ENCODE results near the gene VCAM1.

VCAM1 gene, protein sequence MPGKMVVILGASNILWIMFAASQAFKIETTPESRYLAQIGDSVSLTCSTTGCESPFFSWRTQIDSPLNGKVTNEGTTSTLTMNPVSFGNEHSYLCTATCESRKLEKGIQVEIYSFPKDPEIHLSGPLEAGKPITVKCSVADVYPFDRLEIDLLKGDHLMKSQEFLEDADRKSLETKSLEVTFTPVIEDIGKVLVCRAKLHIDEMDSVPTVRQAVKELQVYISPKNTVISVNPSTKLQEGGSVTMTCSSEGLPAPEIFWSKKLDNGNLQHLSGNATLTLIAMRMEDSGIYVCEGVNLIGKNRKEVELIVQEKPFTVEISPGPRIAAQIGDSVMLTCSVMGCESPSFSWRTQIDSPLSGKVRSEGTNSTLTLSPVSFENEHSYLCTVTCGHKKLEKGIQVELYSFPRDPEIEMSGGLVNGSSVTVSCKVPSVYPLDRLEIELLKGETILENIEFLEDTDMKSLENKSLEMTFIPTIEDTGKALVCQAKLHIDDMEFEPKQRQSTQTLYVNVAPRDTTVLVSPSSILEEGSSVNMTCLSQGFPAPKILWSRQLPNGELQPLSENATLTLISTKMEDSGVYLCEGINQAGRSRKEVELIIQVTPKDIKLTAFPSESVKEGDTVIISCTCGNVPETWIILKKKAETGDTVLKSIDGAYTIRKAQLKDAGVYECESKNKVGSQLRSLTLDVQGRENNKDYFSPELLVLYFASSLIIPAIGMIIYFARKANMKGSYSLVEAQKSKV

DNA sequence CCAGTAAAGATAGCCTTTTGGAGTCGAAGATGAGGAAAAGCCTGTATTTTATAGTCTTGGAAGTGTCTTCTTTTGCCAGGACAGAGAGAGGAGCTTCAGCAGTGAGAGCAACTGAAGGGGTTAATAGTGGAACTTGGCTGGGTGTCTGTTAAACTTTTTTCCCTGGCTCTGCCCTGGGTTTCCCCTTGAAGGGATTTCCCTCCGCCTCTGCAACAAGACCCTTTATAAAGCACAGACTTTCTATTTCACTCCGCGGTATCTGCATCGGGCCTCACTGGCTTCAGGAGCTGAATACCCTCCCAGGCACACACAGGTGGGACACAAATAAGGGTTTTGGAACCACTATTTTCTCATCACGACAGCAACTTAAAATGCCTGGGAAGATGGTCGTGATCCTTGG lies at the start of gene VCAM1:
Gene VCAM1, plus strand, starts transcription at position 253 of the 400 bp plus-strand sequence. Its CDS starts 119 bp downstream, at position 372.
- Histone ChIP-seq H3K36me3 (ENCODE audit: control insufficient read depth, low read length) (no peaks in the 10 kb centered on the region), H3K4me1 (ENCODE audit: control insufficient read depth, low read length) (no peaks in the 10 kb centered on the region), H3K9me2 (replicated peaks; ENCODE audit: control insufficient read depth, low read length) (no peaks in the 10 kb centered on the region), H3K4me2 (ENCODE audit: low read length) (no peak within 1 kb of the TSS), H3F3A (ENCODE audit: control insufficient read depth, insufficient read depth) (no peaks in the 10 kb centered on the region), H3K4me3 (ENCODE audit: low read length) (no peak within 1 kb of the TSS), H3K9me3 (ENCODE audit: control insufficient read depth, insufficient read depth, low read length) (no peaks in the 10 kb centered on the region), H3K27ac (ENCODE audit: low read depth, low read length) (no peak within 1 kb of the TSS), H3K79me2 (ENCODE audit: control insufficient read depth, low read length) (no peaks in the 10 kb centered on the region), H4K20me1 (ENCODE audit: control insufficient read depth, insufficient read depth, low read depth, low read length) (no peaks in the 10 kb centered on the region), H3K27me3 (ENCODE audit: control insufficient read depth, low read length) (peaks cover 9% of the 10 kb centered on the region)
- TF ChIP-seq EZH2phosphoT487 (IDR thresholded peaks at IDR 0.05; ENCODE audit: borderline replicate concordance, low read length) (no peak), CTCF (IDR thresholded peaks at IDR 0.05; ENCODE audit: low read depth, low read length, poor library complexity, severe bottlenecking) (no peak)

GRCh38 chr1:100670083-100670482 lies 49.5 kb upstream of the VCAM1 start:
- Histone ChIP-seq H3K4me3 (ENCODE audit: low read length) (no peak overlapping the region), H3K9me2 (replicated peaks; ENCODE audit: control insufficient read depth, low read length) (no peaks in the 10 kb centered on the region), H3K9me3 (ENCODE audit: control insufficient read depth, insufficient read depth, low read length) (no peaks in the 10 kb centered on the region), H4K20me1 (ENCODE audit: control insufficient read depth, insufficient read depth, low read depth, low read length) (no peaks in the 10 kb centered on the region), H3K36me3 (ENCODE audit: control insufficient read depth, low read length) (no peaks in the 10 kb centered on the region), H3K4me2 (ENCODE audit: low read length) (no peak overlapping the region), H3F3A (ENCODE audit: control insufficient read depth, insufficient read depth) (no peaks in the 10 kb centered on the region), H3K27me3 (ENCODE audit: control insufficient read depth, low read length) (0 out of 2 replicates have a peak, but pooled peaks cover 4% of the 10 kb centered on the region), H3K27ac (ENCODE audit: low read depth, low read length) (no peak overlapping the region), H3K4me1 (ENCODE audit: control insufficient read depth, low read length) (no peaks in the 10 kb centered on the region), H3K79me2 (ENCODE audit: control insufficient read depth, low read length) (no peaks in the 10 kb centered on the region)
- TF ChIP-seq EZH2phosphoT487 (IDR thresholded peaks at IDR 0.05; ENCODE audit: borderline replicate concordance, low read length) (no peak), CTCF (IDR thresholded peaks at IDR 0.05; ENCODE audit: low read depth, low read length, poor library complexity, severe bottlenecking) (no peak)

DNA sequence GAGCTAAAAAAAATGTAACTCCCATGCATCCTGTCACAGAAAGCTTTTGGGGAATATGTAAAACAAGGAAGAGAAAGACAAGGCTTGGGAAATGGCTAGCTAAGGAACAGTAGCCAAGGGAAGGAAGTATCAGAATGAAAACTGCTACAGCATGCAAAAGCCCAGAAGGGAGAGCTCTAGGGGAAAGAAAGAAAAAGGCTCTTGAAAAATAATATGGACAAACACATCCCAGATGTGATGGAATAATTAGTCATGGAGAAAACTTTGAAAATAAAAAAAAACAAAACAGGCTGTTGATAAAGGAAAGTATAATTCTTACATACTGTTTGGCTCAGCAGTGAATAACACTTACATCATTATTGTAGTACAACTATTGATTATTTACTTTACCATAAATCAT lies 47.9 kb upstream of the VCAM1 start:
- Histone ChIP-seq H3K79me2 (ENCODE audit: control insufficient read depth, low read length) (no peaks in the 10 kb centered on the region), H3K4me1 (ENCODE audit: control insufficient read depth, low read length) (no peaks in the 10 kb centered on the region), H3K4me2 (ENCODE audit: low read length) (no peak overlapping the region), H3F3A (ENCODE audit: control insufficient read depth, insufficient read depth) (no peaks in the 10 kb centered on the region), H3K9me2 (replicated peaks; ENCODE audit: control insufficient read depth, low read length) (no peaks in the 10 kb centered on the region), H3K27ac (ENCODE audit: low read depth, low read length) (no peak overlapping the region), H3K4me3 (ENCODE audit: low read length) (no peak overlapping the region), H3K36me3 (ENCODE audit: control insufficient read depth, low read length) (no peaks in the 10 kb centered on the region), H3K27me3 (ENCODE audit: control insufficient read depth, low read length) (0 out of 2 replicates have a peak, but pooled peaks cover 4% of the 10 kb centered on the region), H3K9me3 (ENCODE audit: control insufficient read depth, insufficient read depth, low read length) (no peaks in the 10 kb centered on the region), H4K20me1 (ENCODE audit: control insufficient read depth, insufficient read depth, low read depth, low read length) (no peaks in the 10 kb centered on the region)
- TF ChIP-seq EZH2phosphoT487 (IDR thresholded peaks at IDR 0.05; ENCODE audit: borderline replicate concordance, low read length) (no peak), CTCF (IDR thresholded peaks at IDR 0.05; ENCODE audit: low read depth, low read length, poor library complexity, severe bottlenecking) (no peak)
